ENCODE data around the gene RGL2. TPM values are rescaled to one million over a fixed set of nuclear protein-coding genes. Genes with fewer than 3 reads are reported as not detected.
A peak's percentile ranks its signal among the peaks of the same experiment; 100 is the strongest.

The RGL2 gene
- polyA plus RNA-seq, 2 of the 4 experiments (the other 2 are of a cell fraction), result 11.6 to 13.9 TPM

- peaks cover 35% of the 10 kb centered on the region for H3K4me1 ChIP-seq
- ChIA-PET POLR2A (no interaction called here), CTCF (no interaction called here)
- H3K27ac ChIP-seq, result peak overlapping the region; percentile 93 to 97
- peak overlapping the region; percentile 74 for H3K4me3 ChIP-seq
- FAIRE-seq (no peak), DNase-seq (ENCODE audit: low read depth in 1 of 2, low spot score in 1 of 2) (peak; percentile 65 to 89), ATAC-seq (peak; percentile 54 to 57)
- TF ChIP-seq BCL3 (IDR thresholded peaks at IDR 0.05) (no peak), USF2 (IDR thresholded peaks at IDR 0.05) (0 out of 2 replicates have a peak, but pooled peaks have one; percentile 55)
- H3K4me2 ChIP-seq, result peak overlapping the region; percentile 92
- 4% methylated on average over 10 of the region's 10 CpGs for WGBS (ENCODE audit: missing lambda C conversion rate)
- no peaks in the 10 kb centered on the region for H3K9me3 ChIP-seq
Observed at GRCh38 chr6:33314515-33314942, 15.8 kb upstream of the RGL2 start.

GRCh38 chr6:33313709-33314514 lies 15.2 kb upstream of the RGL2 start, which contains the start of gene TAPBP:
TAPBP (minus strand) TSS chr6:33314078; CDS start chr6:33314041, 37 bp downstream.
- 1% methylated on average over 38 of the region's 47 CpGs for WGBS (ENCODE audit: missing lambda C conversion rate)
- Histone ChIP-seq H3K27ac (peak within 1 kb of the TSS; percentile 93 to 97), H3K4me1 (peaks cover 31% of the 10 kb centered on the region), H3K4me2 (peak within 1 kb of the TSS; percentile 92), H3K4me3 (peak within 1 kb of the TSS; percentile 74), H3K9me3 (no peaks in the 10 kb centered on the region)
- ATAC-seq (peak; percentile 8 to 25; a peak in 4 of 6 replicates), FAIRE-seq (no peak), DNase-seq (ENCODE audit: low read depth in 1 of 2, low spot score in 1 of 2) (peak; percentile 32 to 44)
- CTCF ChIA-PET, result interaction anchor here (2.5 to 6.0 kb wide), 2 partner anchors 14 to 34 kb away, joined by 9 to 40 read pairs; partner anchors contain the start of gene RGL2
- 0 out of 5 replicates have a peak, but pooled peaks of 1 of the 2 experiments have one; percentile 10 for TF ChIP-seq JUN (IDR thresholded peaks at IDR 0.05)
- TF ChIP-seq POLR2AphosphoS2 (conservative IDR thresholded peaks at IDR 0.05; ENCODE audit: low read length), result no peak
- TF ChIP-seq PHF8 (IDR thresholded peaks at IDR 0.05; ENCODE audit: borderline replicate concordance, low read depth), result peak; percentile 27; the same call in 1 of the 2 replicates
- POLR2A ChIA-PET, result interaction anchor here (1.1 kb wide), 1 partner anchor 14 kb away, joined by 5 read pairs; no protein-coding TSS in a partner anchor

GRCh38 chr6:33313105-33313708 lies 14.5 kb upstream of the RGL2 start:
- DNase-seq (ENCODE audit: low read depth in 1 of 2, low spot score in 1 of 2) (no peak), ATAC-seq (peak in 1 of 2 experiments; percentile 16; a peak in 3 of 6 replicates), FAIRE-seq (no peak)
- Histone ChIP-seq H3K27ac (peak overlapping the region; percentile 93 to 97), H3K4me2 (peak overlapping the region; percentile 92), H3K4me3 (peak overlapping the region; percentile 74), H3K4me1 (peaks cover 25% of the 10 kb centered on the region), H3K9me3 (no peaks in the 10 kb centered on the region)
- 3% methylated on average over 6 of the region's 33 CpGs for WGBS (ENCODE audit: missing lambda C conversion rate)
- ChIA-PET CTCF (interaction anchor here (0.9 to 6.0 kb wide), 4 partner anchors 13 to 35 kb away, joined by 3 to 40 read pairs (median 9); partner anchors contain the start of gene RGL2), POLR2A (interaction anchor here (1.1 kb wide), 1 partner anchor 13 kb away, joined by 5 read pairs; no protein-coding TSS in a partner anchor)
- no peak for TF ChIP-seq KDM1A (IDR thresholded peaks at IDR 0.05; ENCODE audit: low read depth)
- TF ChIP-seq USF2 (IDR thresholded peaks at IDR 0.05), result no peak
- TF ChIP-seq MAZ (IDR thresholded peaks at IDR 0.05; ENCODE audit: borderline replicate concordance, low read depth, low read length), result no peak
- TF ChIP-seq KDM5A (IDR thresholded peaks at IDR 0.05), result no peak
- no peak for TF ChIP-seq MAX (IDR thresholded peaks at IDR 0.05)
- no peak for TF ChIP-seq SMC3 (IDR thresholded peaks at IDR 0.05)
- TF ChIP-seq ATOH8 (CRISPR knock-in tag; IDR thresholded peaks at IDR 0.05; ENCODE audit: low read depth), result no peak
- TF ChIP-seq EP300 (IDR thresholded peaks at IDR 0.05), result no peak
- no peak for TF ChIP-seq CTCF (IDR thresholded peaks at IDR 0.05)
- TF ChIP-seq NFE2L2 (conservative IDR thresholded peaks at IDR 0.05; ENCODE audit: low read length), result no peak
- no peak for TF ChIP-seq FOSB (CRISPR knock-in tag; IDR thresholded peaks at IDR 0.05)
- TF ChIP-seq CEBPB (IDR thresholded peaks at IDR 0.05), result no peak
- TF ChIP-seq HEYL (CRISPR knock-in tag; IDR thresholded peaks at IDR 0.05), result no peak
- TF ChIP-seq RNF2 (IDR thresholded peaks at IDR 0.05; ENCODE audit: borderline replicate concordance, low read depth), result no peak
- TF ChIP-seq CBX2 (IDR thresholded peaks at IDR 0.05; ENCODE audit: borderline replicate concordance, low read depth), result no peak
- TF ChIP-seq BHLHE40 (IDR thresholded peaks at IDR 0.05; ENCODE audit: low read depth, low read length), result no peak
- TF ChIP-seq RFX5 (IDR thresholded peaks at IDR 0.05), result no peak
- TF ChIP-seq JUNB (IDR thresholded peaks at IDR 0.05), result no peak

Measured in A549 (cell line).